Esophagus (tissue), 2 donors: ENCODE measurements around the gene SERPINA1. TPM values are rescaled to one million over a fixed set of nuclear protein-coding genes. Genes with fewer than 3 reads are reported as not detected.
A peak's percentile ranks its signal among the peaks of the same experiment; 100 is the strongest.
"Not testable (repeated sequence)": the region's sequence is repeated elsewhere in the genome, so short reads cannot be mapped to it uniquely, and the experiment has no call there.

ENCODE experiments used
- H3K27ac ChIP-seq, 2 donors: one replicate each; pipeline ENCODE4 v1.5.1; 2013; ENCODE audit warnings: low read depth in 2 of 2, mild to moderate bottlenecking in 2 of 2, inconsistent platforms in 1 of 2, low read length in 1 of 2, moderate library complexity in 1 of 2
- H3K27me3 ChIP-seq, 2 donors: one replicate each; pipeline ENCODE4 v1.6.1; 2013; ENCODE audit warnings: low read length in 2 of 2, control low read depth in 1 of 2, mild to moderate bottlenecking in 1 of 2; ENCODE audit not compliant: insufficient read depth in 2 of 2, control insufficient read depth in 1 of 2
- H3K36me3 ChIP-seq, 2 donors: one replicate each; pipeline ENCODE4 v1.6.1; 2013; ENCODE audit warnings: low read length in 1 of 2; ENCODE audit not compliant: control insufficient read depth in 2 of 2, insufficient read depth in 2 of 2
- H3K4me1 ChIP-seq, 2 donors: one replicate each; pipeline ENCODE4 v1.6.1; 2013; ENCODE audit warnings: low read length in 1 of 2; ENCODE audit not compliant: control insufficient read depth in 2 of 2, insufficient read depth in 2 of 2
- H3K4me3 ChIP-seq, 2 donors: one replicate each; pipeline ENCODE4 v1.5.1; 2013; ENCODE audit warnings: low read length in 2 of 2, mild to moderate bottlenecking in 2 of 2, low read depth in 1 of 2, moderate library complexity in 1 of 2
- H3K9me3 ChIP-seq, 2 donors: one replicate each; pipeline ENCODE4 v1.6.1; 2013; ENCODE audit warnings: mild to moderate bottlenecking in 2 of 2, low read depth in 1 of 2, low read length in 1 of 2, moderate library complexity in 1 of 2; ENCODE audit not compliant: control insufficient read depth in 2 of 2, insufficient read depth in 1 of 2
- WGBS, 2 donors: extraction: QIAGEN DNeasy Blood & Tissue Kit; methylation state at CpG; one replicate each; pipeline ENCODE4 v1.1.7; 2013; 5-methylcytosine and 5-hydroxymethylcytosine counted together
- polyA plus RNA-seq, 2 donors: library from polyadenylated mRNA; stranded (reverse); fragments of 200-250 nt; gene quantifications; one replicate each; pipeline ENCODE4 v1.2.3, GENCODE V29; 2013
- donor health status: healthy with polysubstance abuse.
- donor health status: Bipolar disorder and iron deficiency.

Gene SERPINA1
- polyA plus RNA-seq, 2 donors, result 1.5 to 2.2 TPM

GRCh38 chr14:94354190-94354589 lies 34.2 kb downstream of the SERPINA1 start:
- not testable (repeated sequence) for H3K4me3 ChIP-seq, H3K27ac ChIP-seq, H3K36me3 ChIP-seq, H3K27me3 ChIP-seq, H3K4me1 ChIP-seq, H3K9me3 ChIP-seq
- 69 to 71% methylated on average over 8 of the region's 8 CpGs for WGBS, 2 donors

- H3K4me3 ChIP-seq, result no peak overlapping the region
- H3K27me3 ChIP-seq, result no peaks in the 10 kb centered on the region
- H3K36me3 ChIP-seq, result no peaks in the 10 kb centered on the region
- peaks cover 0 to 3% of the 10 kb centered on the region in 2 donors for H3K4me1 ChIP-seq
- H3K27ac ChIP-seq, result no peak overlapping the region
- WGBS, 2 donors, result 82 to 83% methylated on average over 7 of the region's 7 CpGs
- H3K9me3 ChIP-seq, result no peaks in the 10 kb centered on the region
These were observed 39.1 kb downstream of the SERPINA1 start for GRCh38 chr14:94349276-94349675.

- Histone ChIP-seq H3K4me3 (no peak overlapping the region), H3K4me1 (peaks cover 0 to 3% of the 10 kb centered on the region in 2 donors), H3K27me3 (no peaks in the 10 kb centered on the region), H3K36me3 (no peaks in the 10 kb centered on the region), H3K27ac (no peak overlapping the region), H3K9me3 (no peaks in the 10 kb centered on the region)
These were observed 39.6 kb downstream of the SERPINA1 start for GRCh38 chr14:94348836-94349235.

- no peak overlapping the region for H3K4me3 ChIP-seq
- H3K27me3 ChIP-seq, result no peaks in the 10 kb centered on the region
- WGBS, 2 donors, result 89 to 93% methylated on average over 5 of the region's 5 CpGs
- H3K4me1 ChIP-seq, result peaks cover 2 to 13% of the 10 kb centered on the region in 2 donors
- no peaks in the 10 kb centered on the region for H3K9me3 ChIP-seq
- no peaks in the 10 kb centered on the region for H3K36me3 ChIP-seq
- no peak overlapping the region for H3K27ac ChIP-seq
These were observed 41.6 kb downstream of the SERPINA1 start for GRCh38 chr14:94346841-94347240.

GRCh38 chr14:94346065-94346786 lies 42.2 kb downstream of the SERPINA1 start:
- H3K4me3 ChIP-seq, H3K27ac ChIP-seq, H3K9me3 ChIP-seq, H3K36me3 ChIP-seq, H3K27me3 ChIP-seq: not testable (repeated sequence)
- WGBS, 2 donors, result 42 to 52% methylated on average over 20 to 24 of the region's 24 CpGs
- H3K4me1 ChIP-seq, result peaks cover 2 to 14% of the 10 kb centered on the region in 2 donors

- Histone ChIP-seq H3K27ac (no peak overlapping the region), H3K4me3 (no peak overlapping the region), H3K27me3 (no peaks in the 10 kb centered on the region), H3K9me3 (no peaks in the 10 kb centered on the region), H3K4me1 (peaks cover 2 to 14% of the 10 kb centered on the region in 2 donors), H3K36me3 (no peaks in the 10 kb centered on the region)
- 65 to 78% methylated on average over 12 of the region's 12 CpGs for WGBS, 2 donors
These were observed 42.9 kb downstream of the SERPINA1 start for GRCh38 chr14:94345344-94346064.

- Histone ChIP-seq H3K4me1 (peaks cover 2 to 14% of the 10 kb centered on the region in 2 donors), H3K9me3 (no peaks in the 10 kb centered on the region), H3K27me3 (no peaks in the 10 kb centered on the region), H3K4me3 (no peak overlapping the region), H3K36me3 (no peaks in the 10 kb centered on the region), H3K27ac (no peak overlapping the region)
- WGBS, 2 donors, result 48 to 73% methylated on average over 3 of the region's 3 CpGs
These were observed 44.0 kb downstream of the SERPINA1 start for GRCh38 chr14:94344389-94344788.

- WGBS, 2 donors, result 88 to 89% methylated on average over 8 of the region's 8 CpGs
- H3K27ac ChIP-seq, result no peak overlapping the region
These were observed 45.0 kb downstream of the SERPINA1 start for GRCh38 chr14:94343238-94344005.

GRCh38 chr14:94342334-94342934 lies 46.0 kb downstream of the SERPINA1 start:
- no peaks in the 10 kb centered on the region for H3K9me3 ChIP-seq
- WGBS, 2 donors, result 27% methylated on average over 2 of the region's 2 CpGs
- H3K4me1 ChIP-seq, result peaks cover 2 to 14% of the 10 kb centered on the region in 2 donors
- H3K27ac ChIP-seq, result peak overlapping the region; percentile 60 to 82
- no peaks in the 10 kb centered on the region for H3K36me3 ChIP-seq
- no peaks in the 10 kb centered on the region for H3K27me3 ChIP-seq
- H3K4me3 ChIP-seq, result no peak overlapping the region

More at GRCh38 chr14:94343238-94344005, 45.0 kb downstream of the SERPINA1 start:
- H3K9me3 ChIP-seq, result no peaks in the 10 kb centered on the region
- H3K27me3 ChIP-seq, result no peaks in the 10 kb centered on the region
- no peak overlapping the region for H3K4me3 ChIP-seq
- H3K36me3 ChIP-seq, result no peaks in the 10 kb centered on the region
- H3K4me1 ChIP-seq, result peaks cover 2 to 14% of the 10 kb centered on the region in 2 donors
